GM21786 (cell line): ENCODE data around the gene CDCP2.
"Not testable (repeated sequence)": the region's sequence is repeated elsewhere in the genome, so short reads cannot be mapped to it uniquely, and the experiment has no call there.

ENCODE experiments used
- ATAC-seq: cut with Tn5 transposase; IDR thresholded peaks from one replicate; pipeline ENCODE4 v1.9.1; 2021; ENCODE audit not compliant: unreplicated experiment

The CDCP2 gene

GRCh38 chr1:54117815-54118563 lies 34.8 kb downstream of the CDCP2 start:
- no peak for ATAC-seq

DNA sequence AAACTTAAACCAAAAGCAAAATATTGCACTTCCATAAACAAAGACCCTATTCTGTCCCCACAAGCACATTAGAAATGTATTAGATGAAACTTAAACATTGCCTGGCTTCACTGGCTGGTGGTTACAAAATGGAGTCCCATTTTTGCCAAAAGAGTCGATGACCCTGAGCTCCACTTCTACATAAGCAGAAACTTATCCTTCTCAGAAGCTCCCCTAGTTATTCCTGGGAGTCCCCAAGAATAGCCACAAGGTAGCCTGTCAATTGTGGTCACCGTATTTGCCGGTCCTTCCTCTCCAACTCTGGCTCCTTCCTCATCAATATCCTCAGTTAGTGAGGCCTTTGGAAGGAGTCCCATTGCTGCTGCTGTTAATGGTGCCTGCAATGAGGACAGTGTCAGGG lies 37.3 kb downstream of the CDCP2 start:
- no peak for ATAC-seq

GRCh38 chr1:54114955-54115354 lies 37.8 kb downstream of the CDCP2 start:
- no peak for ATAC-seq

DNA sequence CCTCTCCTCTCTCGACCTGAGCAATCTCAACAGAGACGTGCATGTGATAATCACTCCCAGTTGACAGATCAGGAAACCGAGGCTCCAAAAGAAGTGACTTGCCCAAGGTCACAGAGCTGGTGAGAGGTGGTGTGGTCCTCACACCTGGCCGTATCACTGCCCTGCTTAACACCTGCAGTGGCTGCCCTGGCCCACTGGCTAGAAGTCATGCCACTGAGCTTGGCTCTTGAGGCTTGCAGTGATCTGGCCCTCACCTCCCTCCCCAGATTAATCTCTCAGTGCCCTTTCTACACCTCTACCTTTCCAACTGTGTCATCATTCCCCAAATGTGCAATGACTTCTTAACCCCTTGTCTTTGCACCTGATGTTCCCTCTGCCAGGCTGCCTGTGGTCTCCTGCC lies 38.8 kb downstream of the CDCP2 start:
- no peak for ATAC-seq

DNA sequence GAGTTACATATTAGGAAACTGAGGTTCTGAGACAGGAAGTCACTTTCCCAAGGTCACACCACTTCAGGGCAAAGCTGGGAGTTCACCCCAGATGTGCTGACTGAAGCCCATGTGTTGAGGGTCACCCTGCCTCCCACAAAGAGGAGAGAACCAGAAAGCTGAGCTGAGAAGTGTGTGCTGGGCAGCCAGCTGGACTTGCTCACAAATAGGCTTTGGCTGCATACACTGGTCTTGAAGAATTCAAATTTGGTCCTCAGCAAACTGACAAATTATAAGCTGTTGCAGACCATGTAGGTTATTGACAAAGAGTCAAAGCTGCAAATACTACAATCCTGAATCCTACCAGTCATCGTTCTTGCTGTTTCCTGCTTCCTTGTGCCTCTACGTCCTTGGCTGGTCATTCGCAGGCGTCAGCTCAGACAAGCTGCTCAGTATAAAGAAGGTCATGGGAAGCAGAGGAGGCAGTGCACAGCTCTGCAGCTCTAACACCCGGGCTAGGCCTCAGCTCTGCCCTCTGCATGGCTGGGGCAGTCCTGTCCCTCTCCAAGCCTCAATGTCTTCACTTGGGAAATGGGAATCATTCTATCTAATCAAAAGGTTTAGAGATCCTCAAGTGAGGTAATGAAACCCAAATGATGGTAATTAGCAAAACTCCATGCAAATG lies 40.0 kb downstream of the CDCP2 start:
- no peak for ATAC-seq

DNA sequence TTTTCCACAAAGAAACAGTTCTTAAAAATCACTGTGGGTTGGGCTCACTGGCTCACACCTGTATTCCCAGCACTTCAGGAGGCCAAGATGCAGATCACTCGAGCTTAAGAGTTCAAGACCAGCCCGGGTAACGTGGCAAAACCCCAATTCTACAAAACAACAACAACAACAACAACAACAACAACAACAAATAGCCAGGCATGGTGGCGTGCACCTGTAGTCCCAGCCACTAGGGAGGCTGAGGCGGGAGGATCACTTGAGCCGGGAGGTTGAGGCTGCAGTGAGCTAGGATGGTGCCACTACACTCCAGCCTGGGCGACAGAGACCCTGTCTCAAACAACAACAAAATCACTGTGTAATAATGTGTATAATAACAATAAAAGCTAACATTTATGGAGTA lies 40.8 kb downstream of the CDCP2 start:
- ATAC-seq, result no peak

DNA sequence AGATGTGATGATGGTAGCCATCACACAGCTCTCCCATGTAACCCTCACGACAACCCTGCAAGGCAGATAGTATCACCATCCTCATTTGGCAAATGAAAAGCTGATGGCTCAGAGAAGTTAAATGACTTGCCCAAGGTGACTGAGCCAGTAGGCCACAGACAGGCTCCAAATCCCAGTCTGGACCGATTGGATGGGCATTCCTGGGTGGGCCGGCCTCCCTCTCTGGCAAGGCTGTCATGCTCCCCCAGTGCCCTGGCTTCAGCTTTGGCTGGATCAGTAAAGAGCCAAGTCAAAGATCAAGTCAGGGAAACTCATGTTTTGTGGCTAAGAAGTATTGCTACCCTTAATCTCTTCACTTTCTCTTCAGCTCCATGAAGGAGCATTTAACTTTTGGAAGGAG lies 41.2 kb downstream of the CDCP2 start:
- ATAC-seq, result no peak

DNA sequence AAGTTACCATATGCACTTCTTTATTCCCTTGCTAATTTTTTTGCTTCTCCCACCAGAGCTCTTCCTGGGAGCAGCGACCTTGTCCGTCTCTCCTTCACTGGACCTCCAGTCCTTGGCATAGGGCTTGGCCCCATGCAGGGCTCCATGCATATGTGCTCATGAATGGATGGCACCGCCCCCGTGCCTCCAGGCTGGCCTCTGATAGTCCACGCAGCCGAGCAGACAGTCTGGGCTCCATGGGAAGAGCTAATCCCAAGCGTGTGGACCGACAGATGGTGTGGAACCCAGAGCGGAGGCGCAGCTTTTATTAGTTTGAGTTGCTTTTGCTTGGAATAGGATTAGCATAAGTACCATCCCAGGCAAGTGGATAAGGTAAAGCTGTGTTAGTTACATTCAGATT lies 41.8 kb downstream of the CDCP2 start:
- no peak for ATAC-seq

DNA sequence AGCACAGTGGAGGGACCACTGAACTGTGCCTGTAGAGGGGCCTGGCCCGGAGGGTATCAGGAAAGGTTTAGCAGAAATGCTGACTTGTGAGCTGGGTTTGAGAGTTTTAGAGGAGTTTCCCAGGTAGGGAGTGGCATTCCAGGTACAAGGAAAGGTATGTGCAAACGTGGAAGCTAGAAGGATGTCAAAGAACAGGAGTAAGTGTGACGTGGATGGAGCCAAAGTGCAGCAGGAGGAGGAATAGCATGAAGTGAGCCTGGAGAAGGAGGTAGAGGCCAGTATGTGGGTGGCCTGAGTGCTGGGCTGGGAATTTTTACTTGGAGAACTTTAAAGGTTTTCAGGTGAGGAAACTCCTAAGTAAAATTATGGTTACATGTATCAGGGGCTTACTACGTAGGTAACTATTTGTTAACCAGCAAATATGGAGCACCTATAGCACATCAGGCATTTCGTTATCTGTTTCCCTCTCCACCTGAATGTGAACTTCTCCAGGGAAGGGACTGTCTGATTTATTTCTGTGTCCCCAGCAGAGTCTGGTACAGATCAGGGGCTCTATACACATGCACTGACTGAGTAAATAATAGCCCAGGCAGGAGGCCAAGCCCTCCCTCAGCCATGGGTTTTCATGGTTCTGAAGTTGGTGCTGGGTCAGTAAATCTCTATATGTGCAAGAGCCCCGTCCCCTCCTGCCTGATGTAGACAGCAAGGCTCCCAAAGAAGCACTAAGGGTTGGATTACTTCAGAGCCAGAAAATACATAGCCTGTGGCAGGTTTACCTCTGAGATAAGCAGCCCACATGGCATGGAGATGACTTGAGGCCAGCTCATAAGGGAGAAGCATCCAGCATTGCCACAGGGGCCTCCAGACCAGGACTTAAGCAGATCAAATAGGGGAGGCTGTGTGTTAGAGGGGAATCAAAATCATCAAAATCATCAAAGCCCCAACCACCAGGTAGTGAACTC lies 43.4 kb downstream of the CDCP2 start:
- no peak for ATAC-seq

DNA sequence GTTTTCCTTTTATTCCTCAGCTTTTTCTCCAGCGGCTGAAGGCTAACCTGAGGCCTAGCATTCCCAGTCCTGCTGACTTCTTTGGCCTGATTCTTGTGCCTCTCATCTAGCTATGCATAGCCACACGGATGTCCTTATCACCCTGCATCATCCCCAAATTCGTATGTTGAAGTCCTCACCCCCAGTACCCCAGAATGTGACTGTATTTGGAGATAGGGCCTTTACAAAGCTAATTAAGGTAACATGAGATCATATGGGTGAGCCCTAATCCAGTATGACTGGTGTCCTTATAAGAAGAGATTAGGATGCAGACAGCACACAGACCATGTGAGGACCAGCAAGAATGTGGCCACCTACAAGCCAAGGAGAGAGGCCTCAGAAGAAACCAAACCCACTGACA lies 44.6 kb downstream of the CDCP2 start:
- ATAC-seq, result no peak

GRCh38 chr1:54107131-54107530 lies 45.7 kb downstream of the CDCP2 start:
- no peak for ATAC-seq

GRCh38 chr1:54105736-54106269 lies 47.0 kb downstream of the CDCP2 start:
- ATAC-seq, result no peak

- ATAC-seq, result no peak
These were observed 47.7 kb downstream of the CDCP2 start for GRCh38 chr1:54105080-54105479.

DNA sequence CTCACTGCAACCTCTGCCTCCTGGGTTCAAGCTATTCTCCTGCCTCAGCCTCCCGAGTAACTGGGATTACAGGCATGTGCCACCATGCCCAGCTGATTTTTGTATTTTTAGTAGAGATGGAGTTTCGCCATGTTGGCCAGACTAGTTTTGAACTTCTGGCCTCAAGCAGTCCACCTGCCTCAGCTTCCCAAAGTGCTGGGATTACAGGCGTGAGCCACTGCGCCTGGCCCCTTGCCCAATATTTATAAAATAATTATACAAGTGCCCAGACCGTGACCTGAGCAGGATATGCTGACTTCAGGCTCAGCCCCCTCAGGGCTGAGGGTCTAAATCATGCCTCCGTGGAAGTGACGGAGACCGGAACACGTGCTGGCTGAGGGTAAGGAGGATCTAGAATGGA lies 48.2 kb downstream of the CDCP2 start:
- not testable (repeated sequence) for ATAC-seq

DNA sequence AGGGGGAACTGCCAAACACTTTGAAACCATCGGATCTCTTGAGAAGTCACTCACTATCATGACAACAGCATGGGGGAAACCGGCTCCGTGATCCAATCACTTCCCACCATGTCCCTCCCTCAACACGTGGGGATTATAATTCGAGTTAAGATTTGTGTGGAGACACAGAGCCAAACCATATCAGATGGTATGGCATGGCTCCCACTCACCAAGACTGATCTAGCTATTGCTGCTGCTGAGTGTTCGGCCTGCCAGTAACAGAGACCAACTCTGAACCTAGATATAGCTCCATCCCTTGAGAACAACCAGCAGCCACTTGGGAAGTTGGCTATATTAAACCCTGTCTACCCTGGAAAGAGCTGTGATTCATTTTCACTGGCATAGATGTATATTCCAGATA lies 49.4 kb downstream of the CDCP2 start:
- ATAC-seq, result no peak

DNA sequence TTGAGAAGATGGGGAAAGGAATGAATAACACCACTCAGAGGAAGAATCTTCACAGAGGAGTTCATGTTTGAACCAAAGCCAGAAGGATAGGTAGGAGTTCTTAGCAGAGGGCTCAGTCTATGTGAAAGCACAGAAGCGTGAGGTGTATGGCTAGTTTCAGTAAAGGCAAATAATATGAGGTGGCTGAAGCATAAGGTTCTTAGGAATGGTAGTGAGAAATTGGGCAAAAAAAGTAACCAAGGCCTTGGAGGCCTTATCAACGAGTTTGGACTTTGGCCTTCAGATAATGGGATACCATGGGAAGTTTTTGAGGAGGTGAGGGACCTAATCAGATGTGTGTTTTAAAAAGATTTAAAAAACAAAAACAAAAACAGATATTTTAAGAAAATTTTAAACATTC lies 52.3 kb downstream of the CDCP2 start:
- no peak for ATAC-seq

DNA sequence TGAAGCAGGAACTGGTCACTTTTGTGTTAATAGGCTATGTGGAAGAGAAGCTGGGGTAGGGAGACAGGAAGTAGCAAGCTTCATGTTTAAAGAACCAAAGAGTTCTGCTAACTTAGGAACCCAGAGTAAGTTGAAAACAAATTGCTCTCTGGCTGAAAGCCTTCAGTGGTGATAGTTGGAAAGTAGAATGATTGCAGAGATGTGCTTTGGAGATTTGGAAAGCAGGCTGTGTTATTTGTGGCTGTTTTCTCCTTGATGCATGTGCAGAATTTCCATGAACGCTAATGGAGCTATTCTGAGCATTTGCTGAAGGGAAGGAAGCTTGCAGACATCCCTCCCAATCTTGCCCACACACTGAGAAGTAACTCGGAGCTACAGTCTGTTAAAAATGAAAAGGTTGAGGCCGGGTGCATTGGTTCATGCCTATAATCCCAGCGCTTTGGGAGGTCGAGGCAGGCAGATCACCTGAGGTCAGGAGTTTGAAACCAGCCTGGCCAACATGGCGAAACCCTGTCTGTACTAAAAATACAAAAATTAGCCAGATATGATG lies 53.7 kb downstream of the CDCP2 start:
- ATAC-seq, result no peak

GRCh38 chr1:54096877-54097240 lies 55.9 kb downstream of the CDCP2 start:
- no peak for ATAC-seq

DNA sequence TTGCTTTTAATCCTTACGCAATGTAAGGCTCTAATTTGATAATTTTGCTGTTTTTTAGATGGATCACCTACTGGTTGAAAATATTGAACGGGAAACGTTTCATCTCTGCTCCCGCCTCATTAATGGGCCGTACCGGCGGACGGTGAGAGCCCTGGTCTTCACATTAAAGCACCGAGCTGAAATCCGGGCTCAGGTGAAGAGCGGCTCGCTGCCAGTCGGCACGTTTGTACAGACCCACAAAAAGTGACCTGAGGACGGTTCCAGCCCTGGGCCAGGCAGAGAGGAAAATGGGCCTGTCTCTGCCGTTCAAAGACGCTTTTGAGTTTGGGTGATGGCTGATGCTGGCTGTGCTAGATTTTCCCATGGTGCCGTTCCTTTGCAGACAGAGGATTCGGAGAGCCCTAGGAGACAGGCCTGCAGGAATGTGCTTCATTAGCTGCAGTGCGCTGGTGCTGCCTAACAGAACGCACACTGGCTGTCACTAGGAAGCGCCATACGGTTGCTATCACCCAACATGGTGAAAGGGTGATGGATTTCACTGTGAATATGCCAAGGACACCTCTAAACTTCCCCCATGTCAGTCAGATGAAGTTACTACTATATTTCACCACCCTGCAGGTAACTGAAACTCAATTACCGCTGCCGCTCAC lies 56.4 kb downstream of the CDCP2 start:
- ATAC-seq, result no peak

- no peak for ATAC-seq
These were observed 57.1 kb downstream of the CDCP2 start for GRCh38 chr1:54095546-54096226.
